OCI-M2 (cell line): ENCODE measurements around the gene R3HDM4.

Experiments
- DNase-seq: peaks from one replicate; lab custom pipeline; 2025; ENCODE audit not compliant: unreplicated experiment; lab: John Stamatoyannopoulos, UW

R3HDM4 gene

DNA sequence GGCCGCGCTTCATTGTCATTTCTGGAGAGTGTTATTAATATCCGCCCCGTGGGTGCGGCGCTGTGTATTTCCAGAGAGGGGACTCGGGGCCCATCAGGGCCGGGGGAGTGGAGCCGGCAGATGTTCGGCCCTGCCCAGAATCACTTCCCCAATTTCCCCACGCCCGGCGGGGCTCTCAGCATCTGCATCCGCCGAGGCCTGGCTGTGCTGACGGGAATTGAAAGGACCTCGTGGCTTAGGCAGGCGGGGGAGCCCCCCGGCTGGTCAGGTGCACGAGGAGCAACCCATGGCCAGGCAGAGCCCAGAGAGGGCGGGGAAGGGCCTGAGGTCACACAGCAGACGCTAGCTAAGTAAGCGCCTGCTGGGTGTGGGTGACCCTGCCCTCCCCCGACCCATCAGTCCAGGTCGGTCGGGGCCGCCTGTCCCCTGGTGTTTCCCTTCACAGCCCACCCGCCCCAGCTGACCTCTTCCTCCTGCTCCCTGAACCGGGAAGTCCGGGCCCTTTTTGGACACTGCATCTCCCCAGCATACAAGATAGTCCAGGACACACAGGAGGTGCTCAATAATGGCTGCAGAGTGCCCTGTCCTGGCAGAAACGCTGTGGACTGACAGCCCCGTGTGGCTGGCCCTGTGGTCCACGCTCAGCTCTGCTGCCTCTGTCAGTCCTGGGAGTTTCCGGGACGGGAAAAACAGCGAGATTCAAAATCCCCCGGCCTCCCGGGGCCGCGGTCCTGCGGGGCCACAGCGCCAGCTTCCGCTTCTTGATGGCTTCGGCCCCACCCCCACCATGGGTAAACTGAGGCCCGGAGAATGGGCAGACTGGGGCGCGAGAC is 34.9 kb upstream of the R3HDM4 start:
- no peak for DNase-seq

DNA sequence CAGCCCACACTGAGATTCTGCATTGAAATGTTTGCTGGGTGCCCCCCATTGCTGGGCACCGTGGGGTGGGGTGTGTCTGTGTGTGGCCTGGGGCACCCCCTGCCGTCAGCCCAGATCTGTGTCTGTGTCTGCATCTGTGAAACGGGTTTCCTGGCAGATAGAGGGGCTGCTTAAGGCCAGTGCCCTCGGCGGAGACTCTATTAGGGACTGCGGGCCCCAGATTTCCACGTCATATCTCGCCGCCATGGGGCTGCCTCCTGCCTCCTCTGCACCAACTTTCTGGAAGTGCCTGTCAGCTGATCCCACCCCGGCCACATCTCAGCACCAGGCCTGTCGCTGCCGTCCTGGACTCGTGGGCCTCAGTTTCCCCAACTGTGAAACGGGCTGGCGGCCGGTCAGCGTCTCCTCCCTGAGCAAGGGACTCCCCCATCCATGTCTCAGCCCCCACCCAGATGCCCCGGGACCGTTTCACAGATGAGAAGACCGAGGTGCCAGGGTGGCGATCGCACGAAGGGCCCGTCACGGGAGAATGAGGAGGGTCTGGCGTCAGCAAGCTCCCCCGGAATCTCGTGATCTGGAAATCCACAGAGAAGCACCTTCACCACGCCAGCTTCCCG is 34.2 kb upstream of the R3HDM4 start:
- DNase-seq = no peak

DNA sequence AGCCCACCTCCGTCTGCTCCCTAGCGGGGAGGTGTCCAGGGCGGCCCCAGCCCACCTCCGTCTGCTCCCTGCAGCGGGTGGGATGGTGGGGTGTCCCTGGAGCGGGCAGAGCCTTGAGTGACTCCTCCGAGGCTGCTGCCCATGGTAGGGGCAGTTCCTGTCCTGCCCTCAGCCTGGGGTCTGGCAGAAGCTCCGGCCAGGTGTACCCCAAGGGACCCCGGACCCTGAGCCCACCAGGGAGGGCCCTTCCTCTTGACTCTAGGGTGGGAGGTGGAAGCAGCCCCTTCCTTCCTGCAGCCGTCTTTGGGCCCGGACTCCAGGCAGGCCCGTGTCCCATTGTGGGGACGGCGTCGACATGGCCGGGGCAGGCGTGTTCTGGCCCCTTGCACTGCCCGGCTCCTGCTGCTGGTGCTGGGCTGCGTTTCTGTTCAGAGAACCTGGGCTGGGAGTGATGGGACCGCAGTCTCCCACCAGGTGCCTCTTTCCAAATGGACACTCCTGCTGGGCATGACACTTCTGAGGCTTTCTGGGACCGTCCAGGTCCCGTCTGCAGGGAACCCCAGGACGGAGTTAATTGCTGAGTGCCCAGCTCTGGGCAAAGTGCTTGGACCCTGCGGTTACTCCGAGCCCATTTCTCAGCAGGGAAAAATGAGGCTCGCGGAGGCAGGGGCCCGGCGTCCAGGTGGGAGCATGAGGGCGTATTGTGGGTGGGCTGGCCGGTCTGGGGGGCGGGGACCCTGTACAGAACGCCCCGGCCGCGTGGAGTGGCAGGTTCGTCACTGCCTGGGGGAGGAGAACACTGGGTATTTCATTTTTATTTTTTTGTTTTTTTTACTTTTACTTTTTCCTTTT is 32.6 kb upstream of the R3HDM4 start:
- DNase-seq = no peak

DNA sequence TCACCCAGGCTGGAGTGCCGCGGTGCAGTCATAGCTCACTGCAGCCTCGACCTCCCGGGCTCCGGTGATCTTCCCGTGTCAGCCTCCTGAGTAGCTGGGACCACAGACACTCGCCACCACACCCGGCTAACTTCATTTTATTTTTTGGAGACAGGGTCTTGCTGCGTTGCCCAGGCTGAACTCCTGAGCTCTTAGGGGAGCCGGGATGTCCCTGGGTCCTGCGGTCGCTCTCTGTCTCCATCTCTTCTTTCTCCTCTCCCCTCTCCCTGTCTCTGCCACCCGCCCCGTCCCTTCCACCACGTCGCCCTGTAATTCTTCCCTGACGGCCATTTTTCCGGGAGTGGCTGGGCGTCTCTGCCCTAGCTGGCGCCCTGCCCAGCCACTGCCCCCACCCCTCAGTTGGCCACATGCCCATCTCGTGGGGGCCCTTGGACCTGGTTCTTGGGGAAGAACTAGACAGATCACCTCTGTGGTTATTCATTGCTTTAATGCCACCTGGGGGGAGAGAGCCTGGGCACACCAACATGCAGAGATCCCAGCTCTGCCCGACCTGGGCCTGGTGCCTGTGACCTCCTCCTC is 31.7 kb upstream of the R3HDM4 start:
- no peak for DNase-seq

DNA sequence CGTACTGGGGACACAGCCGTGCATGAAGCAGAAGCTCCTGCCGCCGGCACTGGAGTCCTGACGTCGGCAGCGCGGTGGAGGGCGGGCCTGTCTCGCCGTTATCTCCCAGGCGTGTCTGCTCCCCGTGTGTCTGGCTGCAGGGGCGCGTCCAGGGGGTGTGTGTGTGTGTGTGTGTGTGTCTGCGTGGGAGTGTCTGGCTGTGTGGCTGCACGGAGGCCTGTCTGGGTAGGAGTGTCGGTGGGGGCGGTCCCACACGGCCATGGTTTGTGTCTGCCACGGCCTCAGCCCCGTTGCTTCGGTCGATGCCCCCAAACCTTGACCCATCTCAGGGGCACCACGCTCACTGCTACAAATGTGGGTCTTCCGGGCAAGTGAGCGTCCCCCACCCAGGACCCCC is 31.1 kb upstream of the R3HDM4 start:
- no peak for DNase-seq

DNA sequence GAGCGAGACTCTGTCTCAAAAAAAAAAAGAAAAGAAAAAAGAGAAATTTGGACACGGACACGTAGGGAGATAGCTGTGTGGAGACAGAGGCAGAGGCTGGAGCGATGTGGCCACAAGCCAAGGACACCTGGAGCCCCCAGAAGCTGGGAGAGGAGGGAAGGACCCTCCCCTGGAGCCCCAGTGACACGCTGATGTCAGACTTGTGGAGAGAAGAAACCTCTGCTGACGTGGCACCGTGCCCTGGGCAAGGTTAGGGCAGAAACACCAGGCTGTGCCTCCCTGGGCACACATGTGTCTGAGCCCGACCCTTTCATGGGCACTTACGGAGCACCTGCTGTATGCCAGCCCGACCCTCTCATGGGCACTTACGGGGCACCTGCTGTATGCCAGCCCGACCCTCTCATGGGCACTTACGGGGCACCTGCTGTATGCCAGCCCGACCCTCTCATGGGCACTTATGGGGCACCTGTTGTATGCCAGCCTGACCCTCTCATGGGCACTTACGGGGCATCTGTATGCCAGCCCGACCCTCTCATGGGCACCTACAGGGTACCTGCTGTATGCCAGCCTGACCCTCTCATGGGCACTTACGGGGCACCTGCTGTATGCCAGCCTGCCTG is 30.6 kb upstream of the R3HDM4 start:
- no peak for DNase-seq

DNA sequence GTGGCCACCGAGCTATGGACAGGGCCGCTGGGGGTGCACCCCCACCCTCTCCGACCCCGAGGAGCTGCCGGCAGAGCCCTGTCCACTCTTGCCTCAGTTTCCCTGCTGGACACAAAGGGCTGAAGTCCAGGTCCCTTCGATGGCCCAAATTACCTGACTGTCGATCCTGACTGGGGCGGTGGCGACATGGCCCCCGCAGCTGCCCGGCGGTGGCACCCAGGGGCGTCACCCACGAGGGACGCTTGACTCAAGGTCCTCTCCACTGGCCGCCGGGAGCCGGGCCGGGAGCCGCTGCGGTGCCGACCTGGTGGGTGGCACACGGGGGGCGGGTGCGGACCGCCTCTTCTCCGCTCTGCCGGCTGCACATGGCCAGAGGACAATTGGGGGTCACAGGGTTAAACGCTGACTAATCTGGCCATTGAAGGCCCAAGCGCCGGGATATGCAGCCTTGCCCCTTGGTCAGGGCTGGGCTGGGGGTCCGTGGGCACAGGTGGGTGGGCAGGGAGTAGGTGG is 29.2 kb upstream of the R3HDM4 start:
- DNase-seq = no peak

DNA sequence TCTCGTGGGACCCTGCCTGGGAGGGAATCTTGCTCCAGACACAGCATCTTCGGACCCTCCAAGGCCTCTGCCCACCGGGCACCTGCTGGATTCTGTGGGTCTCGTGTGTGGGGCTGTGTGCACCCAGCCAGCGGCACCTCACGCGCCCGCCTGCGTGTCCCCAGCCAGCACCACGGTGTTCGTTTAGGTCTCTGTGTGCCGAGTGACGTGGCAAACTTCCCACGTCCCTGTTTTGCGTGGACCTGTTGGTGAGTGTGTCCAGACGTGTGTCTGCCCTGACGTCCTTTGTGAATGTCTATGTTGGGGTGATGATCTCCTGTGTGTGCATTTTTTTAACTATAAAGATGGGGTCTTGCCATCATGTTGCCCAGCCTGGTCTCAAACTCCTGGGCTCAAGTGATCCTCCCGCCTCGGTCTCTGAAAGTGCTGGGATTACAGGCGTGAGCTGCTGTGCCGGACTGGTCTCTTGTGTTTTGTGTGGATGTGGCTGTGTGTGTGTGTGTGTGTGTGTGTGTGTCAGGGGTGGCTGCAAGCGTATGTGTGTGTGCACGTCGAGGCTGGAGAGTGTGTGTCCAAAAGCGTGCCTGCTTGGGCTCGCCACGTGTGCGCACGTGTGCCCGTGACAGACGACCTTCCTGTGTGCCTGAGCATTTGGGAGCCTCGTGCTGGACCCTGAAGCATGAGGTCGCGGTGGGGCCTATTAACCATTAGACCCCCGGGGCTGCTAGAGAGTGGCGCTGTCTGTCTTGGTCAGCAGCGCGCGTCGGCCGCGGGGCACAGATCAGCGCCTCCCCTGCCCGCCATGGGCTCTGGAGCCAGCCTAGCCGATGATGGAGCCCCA is 28.5 kb upstream of the R3HDM4 start:
- no peak for DNase-seq

DNA sequence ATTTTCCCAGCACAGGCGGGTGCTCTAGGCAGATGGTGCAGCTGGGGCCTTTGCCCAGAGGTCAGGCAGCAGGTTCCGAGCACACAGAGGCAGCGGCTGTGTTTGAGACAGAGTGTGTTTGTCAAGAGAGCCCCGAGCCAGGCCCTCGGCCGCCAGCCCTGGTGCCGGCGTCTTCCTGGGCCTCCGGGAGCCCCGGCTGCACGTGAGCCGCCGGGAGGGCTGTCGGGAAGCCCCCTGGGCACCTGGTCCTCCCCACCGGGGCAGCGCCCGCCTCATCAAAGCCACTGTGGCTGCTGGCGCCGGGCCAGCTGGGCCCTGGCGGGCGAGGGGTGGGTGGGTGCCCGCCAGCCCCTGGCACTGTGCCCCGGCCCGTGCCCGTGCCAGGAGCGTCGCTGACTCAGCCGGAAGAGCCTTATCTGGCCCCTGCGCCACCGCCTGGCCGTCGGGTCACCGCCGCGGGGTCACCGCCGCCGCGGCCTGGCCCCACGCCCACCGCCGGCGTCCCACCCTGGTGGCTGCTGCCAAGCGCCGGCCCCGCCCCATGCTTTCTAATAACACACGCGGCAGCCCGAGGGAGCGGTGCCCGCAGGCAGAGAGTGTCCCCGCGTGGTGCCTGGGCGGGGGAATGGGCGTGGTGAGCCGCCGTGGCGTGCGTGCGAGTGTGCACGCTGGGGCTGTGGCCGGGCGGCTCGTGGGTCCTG is 27.7 kb upstream of the R3HDM4 start:
- DNase-seq = no peak

DNA sequence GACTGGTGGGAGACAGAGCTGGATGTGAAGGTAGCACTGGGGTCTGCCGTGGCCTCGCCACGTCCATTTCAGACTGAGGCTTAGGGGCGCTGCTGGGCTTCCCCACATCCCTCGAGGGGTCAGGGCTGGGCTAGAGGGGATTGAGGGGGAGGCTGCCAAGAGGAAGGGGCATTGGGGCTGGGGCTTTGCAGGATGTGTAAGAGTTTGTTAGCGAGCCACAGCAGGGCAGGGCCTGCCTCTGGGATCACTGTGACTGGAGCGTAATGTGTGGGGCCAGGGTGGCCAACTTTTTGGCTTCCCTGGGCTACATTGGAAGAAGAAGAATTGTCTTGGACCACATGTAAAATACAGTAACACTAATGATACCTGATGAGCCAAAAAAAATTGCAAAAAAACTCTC is 26.9 kb upstream of the R3HDM4 start:
- no peak for DNase-seq

DNA sequence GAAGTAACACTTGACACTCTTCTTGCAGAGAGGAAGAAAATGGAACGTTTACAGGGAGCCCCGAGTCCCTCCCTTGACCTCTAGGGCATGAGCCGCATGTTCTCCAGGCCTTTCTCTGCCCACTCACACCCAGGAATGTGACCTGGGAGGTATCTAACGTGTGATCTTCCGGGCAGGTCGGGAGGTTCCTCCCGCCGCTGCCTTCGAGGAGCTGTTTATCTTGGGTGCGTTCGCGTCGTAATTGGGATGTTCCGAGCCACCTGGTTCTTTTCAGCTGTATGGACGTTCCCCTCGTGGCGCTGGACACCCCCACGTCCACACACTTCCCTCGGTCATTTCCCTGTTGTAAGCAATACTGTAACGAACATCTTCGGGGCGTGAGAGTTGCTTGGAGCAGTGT is 26.4 kb upstream of the R3HDM4 start:
- no peak for DNase-seq

DNA sequence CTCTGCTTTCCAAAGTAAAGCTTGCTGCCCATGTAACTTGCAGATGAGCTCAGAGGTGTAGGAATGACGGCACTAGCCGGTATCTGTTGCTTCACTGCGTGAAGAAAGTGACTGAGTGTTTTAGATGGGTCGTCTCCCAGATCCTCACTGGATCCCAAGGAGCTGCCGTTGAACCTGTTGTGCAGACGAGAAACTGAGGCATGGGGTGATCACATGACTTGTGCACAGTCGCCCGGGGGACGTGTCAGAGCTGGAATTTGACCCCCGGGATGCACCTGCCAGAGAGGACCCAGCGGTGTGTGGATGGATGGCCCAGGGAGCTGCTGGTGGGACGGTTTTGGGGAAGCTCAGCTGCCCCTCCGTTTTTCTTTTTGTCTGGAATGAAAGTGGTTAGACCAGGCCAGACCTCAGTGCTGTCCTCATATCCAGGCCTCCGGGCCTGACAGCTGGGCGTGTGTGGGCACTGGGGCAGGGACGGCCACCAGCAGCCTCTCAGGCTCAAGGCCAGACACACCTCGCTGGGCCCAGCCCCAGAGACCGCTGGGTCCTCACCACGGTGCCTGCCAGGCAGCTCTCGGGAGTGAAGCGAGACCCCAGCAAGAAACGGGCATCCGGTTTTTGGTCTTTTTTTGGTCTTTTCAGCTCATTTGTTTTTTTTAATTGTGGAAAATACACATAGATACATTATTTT is 25.4 kb upstream of the R3HDM4 start:
- no peak for DNase-seq

DNA sequence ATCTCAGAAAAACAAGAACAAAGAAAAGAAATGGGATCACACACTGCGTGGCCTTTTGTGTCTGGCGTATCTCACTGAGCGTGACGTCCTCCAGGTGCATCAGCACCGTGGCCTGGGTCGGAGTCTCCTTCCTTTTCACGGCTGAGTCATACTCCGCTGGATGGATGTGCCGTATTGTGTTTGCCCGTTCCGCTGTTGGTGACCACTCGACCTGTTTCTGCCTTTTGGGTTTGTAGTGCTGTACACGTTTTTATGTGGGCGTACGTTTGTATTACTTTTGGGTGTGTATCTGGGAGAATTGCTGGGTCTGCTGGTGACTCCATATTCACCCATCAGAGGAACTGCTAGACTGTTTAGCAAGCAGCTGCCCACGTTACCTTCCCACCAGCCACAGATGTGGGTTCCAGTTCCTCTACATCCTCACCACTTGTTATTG is 24.3 kb upstream of the R3HDM4 start:
- DNase-seq = no peak

DNA sequence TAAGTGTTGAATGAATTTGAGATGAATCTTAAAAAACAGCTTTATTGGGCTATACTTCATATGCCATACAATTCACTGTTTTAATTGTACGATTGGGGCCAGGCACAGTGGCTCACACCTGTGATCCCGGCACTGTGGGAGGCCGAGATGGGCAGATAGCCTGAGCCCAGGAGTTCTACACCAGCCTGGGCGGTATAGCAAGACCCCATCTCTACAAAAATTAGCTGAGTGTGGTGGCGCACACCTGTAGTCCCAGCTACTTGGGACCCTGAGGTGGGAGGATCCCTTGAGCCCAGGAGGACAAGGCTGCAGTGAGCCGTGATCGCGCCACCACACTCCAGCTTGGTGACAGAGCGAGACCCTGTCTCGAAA is 23.1 kb upstream of the R3HDM4 start:
- DNase-seq = no peak

DNA sequence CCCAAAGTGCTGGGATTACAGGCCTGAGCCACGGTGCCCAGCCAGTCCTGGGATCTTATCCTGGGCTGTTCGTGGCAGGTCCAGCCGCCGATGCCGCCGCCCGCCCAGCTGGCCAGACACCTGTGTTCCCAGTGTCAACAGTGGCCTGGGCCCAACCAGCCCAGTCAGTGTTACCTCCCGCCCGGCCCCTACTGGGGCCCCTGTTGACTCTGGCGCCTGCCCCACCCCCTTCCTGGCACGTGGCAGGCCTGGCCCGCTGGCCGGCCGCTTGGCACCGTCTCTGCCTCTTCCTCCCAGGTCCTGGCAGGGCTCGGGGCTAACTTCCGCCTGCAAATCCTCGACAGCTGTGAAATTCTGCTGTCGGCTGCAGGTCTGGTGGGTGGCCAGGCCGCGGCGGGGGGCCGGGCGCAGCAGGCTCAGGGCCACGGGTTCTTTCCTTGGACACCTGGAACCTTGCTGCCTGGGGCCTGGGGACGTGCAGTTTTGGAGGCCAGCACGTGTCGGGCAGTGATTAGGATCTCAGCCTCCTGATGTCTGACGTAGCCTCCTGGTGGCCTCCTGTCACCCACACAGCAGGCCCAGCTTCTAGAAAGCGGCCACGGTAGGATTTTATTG is 22.0 kb upstream of the R3HDM4 start:
- no peak for DNase-seq

DNA sequence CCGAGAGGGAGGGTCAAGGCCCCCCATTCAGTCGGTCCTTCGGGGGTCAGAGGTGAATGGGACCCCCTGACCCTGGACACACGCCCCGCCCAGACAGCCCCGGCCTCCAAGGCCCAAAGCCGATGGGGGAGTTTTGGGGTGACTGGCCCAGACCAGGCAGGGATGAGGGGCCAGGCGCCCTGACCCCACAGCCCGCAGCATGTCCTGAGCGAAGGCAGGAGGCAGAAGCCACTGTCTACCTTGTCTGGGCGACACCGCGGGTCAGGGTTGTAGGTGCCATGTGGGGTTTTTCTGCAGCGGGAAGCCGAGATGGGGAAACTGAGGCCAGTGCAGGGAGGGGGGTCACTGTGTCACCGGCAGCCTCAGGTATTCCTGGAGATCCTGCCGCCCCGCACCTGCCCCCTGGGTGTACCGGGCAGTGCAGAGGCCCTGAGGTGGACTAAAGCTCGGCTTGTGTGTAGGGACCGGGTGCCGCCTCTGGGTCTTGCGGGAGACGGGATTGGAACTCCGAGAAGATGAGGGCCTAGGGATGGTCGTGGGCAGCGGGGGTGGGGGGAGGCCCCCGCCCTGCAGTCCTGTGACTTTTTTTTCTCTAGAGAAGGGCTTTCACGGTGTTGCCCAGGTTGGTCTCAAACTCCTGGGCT is 21.3 kb upstream of the R3HDM4 start:
- no peak for DNase-seq

DNA sequence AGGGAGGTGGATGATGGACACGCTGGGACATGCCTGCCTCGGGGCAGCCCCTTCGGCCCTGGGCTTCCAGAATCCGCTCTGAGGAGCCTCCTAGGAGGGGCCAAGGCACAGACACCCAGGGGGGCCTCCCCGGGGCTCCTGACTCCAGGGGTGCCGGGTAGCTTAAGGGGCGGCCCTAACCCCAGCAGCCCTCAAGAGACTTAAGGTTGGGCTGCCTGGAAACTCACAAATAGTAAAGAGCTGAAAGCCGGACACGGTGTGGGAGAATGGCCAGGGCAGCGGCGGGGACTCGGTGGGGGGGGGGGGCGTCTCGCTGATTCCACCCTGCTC is 20.5 kb upstream of the R3HDM4 start:
- DNase-seq = no peak
